ENCODE results near the gene PGF.

- TF ChIP-seq CTCF (IDR thresholded peaks at IDR 0.05) = no peak
- no peak for TF ChIP-seq EP300 (IDR thresholded peaks at IDR 0.05)
Observed at GRCh38 chr14:74963705-74964271, 8.4 kb upstream of the PGF start.
